Activated CD4-positive, alpha-beta T cell treated with anti-CD3 and anti-CD28 coated beads for 4 hours (primary cell): ENCODE measurements around the gene HPS4.
"Not testable (repeated sequence)": the region's sequence is repeated elsewhere in the genome, so short reads cannot be mapped to it uniquely, and the experiment has no call there.

ENCODE experiments used
- DNase-seq, 2 donors: peaks; one replicate each; pipeline ENCODE4 v3.0.0-alpha.2; 2020

The HPS4 gene

DNA sequence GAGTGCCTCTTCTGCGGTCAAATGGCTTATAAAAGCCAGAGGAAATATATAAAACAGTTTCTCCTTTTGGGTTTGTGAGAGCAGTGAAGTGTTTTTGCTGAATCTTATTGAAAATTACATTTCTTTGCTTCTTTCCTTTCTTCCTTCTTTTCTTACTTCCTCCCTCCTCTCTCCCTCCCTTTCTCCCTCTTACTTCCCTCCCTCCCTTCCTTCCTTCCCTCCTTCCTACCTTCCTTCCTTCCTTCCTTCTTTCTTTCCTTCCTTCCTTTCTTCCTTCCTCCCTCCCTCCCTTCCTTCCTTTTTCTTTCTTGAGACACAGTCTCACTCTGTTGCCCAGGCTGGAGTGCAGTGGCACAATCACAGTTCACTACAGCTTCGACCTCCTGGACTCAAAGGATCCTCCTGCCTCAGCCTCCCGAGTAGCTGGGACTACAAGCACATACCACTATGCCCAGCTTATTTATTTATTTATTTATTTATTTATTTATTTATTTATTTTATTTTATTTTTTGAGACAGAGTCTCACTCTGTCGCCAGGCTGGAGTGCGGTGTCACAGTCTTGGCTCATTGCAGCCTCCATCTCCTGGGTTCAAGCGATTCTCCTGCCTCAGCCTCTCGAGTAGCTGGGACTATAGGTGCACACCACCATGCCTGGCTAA lies 74.9 kb downstream of the HPS4 start:
- DNase-seq, result not testable (repeated sequence)

DNA sequence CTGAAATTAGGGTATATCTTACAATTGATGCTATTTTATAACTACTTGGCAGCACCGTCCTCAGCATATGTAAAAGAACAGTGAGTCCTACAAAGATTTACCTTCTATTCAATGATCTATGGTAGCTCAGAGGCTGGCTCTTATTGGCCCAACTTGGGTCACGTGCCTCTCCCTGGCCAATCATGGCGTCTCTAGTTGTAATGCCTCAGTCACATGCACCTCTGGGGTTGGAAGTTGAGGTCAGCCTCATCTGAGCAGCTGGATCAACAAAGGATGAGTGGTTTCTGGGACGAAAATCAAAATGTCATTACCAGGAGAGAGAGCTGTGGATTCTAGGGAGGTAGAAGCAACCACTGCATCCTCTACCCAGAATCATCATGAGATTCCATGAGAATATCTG lies 77.5 kb downstream of the HPS4 start:
- DNase-seq, result no peak

DNA sequence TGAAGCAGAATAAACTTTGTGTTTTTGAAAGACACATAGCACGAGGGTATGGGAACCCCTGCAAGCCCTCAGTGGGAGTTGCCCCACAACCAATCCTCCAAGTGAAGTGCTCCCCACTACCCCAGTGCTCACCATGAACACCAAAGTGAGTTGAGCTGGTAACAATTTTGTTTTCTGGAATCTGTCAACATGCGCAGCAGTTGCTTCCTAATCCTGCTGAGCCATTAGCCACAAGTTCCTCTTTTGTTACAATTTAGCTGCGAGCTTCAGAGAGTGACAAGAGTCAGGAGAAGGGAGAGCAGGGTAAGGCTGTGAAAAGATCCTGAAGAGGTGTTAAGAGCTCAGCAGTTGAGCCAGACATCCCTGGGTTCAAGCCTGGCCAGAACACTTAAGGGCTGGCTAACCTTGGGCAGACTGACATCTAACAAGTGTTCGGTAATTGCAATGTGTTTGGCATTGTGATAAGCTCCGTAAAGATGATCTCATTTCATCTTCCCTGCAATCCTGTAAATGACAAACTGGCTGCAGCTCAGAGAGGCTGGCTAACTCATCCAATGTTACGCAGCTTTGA lies 78.6 kb downstream of the HPS4 start:
- no peak for DNase-seq

DNA sequence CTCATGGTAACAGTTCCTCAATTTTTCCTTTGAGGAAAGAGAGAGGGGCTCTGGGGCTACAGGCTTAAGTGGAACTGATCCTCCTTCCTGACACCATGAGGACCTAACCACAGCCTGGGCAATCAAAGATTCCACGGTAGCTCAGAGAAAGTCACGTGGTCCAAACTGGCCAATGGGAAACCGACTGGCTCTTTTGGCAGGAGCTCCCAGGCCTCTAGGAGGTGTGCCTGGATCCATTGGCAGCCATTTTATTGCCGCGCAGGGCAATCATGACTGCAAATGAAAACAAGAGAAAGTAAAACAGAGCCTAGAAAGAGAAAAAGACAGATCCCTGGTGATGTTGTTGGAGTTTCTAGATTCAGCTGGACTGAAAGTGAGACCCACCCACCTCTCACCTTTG lies 81.9 kb downstream of the HPS4 start:
- DNase-seq, result no peak
